ENCODE measurements around the gene MMP17.

DNA sequence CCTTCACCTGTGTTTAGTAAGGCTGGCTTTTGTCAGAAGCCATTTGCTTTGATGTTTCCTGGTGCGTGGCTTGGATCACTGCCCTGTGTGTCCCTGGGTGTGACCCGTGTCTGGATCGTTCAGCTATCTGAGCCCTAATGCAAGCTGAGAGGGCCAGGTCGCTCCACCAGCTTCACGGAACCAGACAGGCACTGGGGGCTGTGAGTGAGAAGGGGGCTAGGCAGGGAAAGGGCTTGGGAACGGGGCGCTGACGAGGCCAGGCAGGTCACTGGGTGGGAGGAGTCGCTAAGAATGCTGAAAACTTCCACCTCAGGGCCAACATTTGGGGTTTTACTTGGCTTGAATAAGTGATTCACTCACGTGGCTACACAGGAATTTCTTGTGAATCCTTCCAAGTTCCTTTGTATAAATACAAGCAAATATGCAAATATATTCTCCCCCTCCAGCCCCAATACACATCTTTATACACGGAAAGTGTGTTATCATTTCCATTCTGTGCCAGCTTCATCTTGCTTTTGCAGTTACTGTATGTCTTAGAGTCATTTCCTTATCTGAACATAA lies 24.2 kb upstream of the MMP17 start:
- TF ChIP-seq, protein P1, sequence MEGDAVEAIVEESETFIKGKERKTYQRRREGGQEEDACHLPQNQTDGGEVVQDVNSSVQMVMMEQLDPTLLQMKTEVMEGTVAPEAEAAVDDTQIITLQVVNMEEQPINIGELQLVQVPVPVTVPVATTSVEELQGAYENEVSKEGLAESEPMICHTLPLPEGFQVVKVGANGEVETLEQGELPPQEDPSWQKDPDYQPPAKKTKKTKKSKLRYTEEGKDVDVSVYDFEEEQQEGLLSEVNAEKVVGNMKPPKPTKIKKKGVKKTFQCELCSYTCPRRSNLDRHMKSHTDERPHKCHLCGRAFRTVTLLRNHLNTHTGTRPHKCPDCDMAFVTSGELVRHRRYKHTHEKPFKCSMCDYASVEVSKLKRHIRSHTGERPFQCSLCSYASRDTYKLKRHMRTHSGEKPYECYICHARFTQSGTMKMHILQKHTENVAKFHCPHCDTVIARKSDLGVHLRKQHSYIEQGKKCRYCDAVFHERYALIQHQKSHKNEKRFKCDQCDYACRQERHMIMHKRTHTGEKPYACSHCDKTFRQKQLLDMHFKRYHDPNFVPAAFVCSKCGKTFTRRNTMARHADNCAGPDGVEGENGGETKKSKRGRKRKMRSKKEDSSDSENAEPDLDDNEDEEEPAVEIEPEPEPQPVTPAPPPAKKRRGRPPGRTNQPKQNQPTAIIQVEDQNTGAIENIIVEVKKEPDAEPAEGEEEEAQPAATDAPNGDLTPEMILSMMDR (IDR thresholded peaks at IDR 0.05), result no peak
- TF ChIP-seq EZH2 (IDR thresholded peaks at IDR 0.05; ENCODE audit: borderline replicate concordance, insufficient read depth, low read depth, low read length, poor library complexity, severe bottlenecking), result no peak
